Body of pancreas (tissue), 4 donors: ENCODE results near the gene FHAD1. TPM values are rescaled to one million over a fixed set of nuclear protein-coding genes. Genes with fewer than 3 reads are reported as not detected.
A peak's percentile ranks its signal among the peaks of the same experiment; 100 is the strongest.

Source experiments
- ATAC-seq: fragments of 150-250 bp; one replicate; pipeline ENCODE4 v1.9.1; 2016
- DNase-seq, 4 donors: peaks; one replicate each; pipeline ENCODE4 v3.0.0-alpha.2; 2019
- H3K27ac ChIP-seq, 4 donors: fragments of 200-600 bp; sonication (generic); 1 replicate in 3 of 4; 2 replicates in 1 of 4; pipeline versions ENCODE4 v1.5.1 to v1.6.1; 2016 to 2019; ENCODE audit warnings: mild to moderate bottlenecking in 1 of 4, mixed read lengths in 1 of 4, moderate library complexity in 1 of 4
- H3K27me3 ChIP-seq, 2 donors: fragments of 200-600 bp; sonication (generic); one replicate each; pipeline ENCODE4 v1.6.0; 2016; ENCODE audit warnings: mild to moderate bottlenecking in 1 of 2
- H3K36me3 ChIP-seq, 2 donors: fragments of 200-600 bp; sonication (generic); replicated peaks in 1 of 2; 2 replicates each; pipeline ENCODE4 v1.5.1; 2016; ENCODE audit warnings: low read depth in 2 of 2; ENCODE audit not compliant: insufficient read depth in 1 of 2
- H3K4me1 ChIP-seq: fragments of 200-600 bp; sonication (generic); one replicate; pipeline ENCODE4 v1.6.0; 2016
- H3K4me3 ChIP-seq, 2 donors: fragments of 200-600 bp; sonication (generic); 1 replicate in 1 of 2; 2 replicates in 1 of 2; pipeline ENCODE4 v1.5.1; 2016 to 2019
- H3K9me3 ChIP-seq, 3 donors: fragments of 200-600 bp; sonication (generic); 1 replicate in 2 of 3; 2 replicates in 1 of 3; pipeline ENCODE4 v1.5.1; 2016
- POLR2A ChIP-seq, 3 donors: fragments of 450-650 bp; IDR thresholded peaks; one replicate each; pipeline ENCODE4 v1.6.1; 2016; ENCODE audit warnings: antibody characterized with exemption in 3 of 3, mild to moderate bottlenecking in 2 of 3
- WGBS, 2 donors: methylation state at CpG; one replicate each; pipeline ENCODE4 v1.1.5; 2017; 5-methylcytosine and 5-hydroxymethylcytosine counted together
- intact Hi-C: fragments of 100-400 bp; cut with DNase I; formaldehyde crosslinking; loops from one replicate; pipeline ENCODE4 v1.15.1; 2023
- total RNA-seq, 2 donors: library from RNA; depleted of rRNA; stranded (reverse); fragments of >200 nt; gene quantifications; one replicate each; pipeline ENCODE4 v1.1.0, GENCODE V29; 2016
- TF ChIP-seq, protein P1 (sequence below), 7 experiments: fragments of 450-650 bp in 4 of 7; fragments of 200-600 bp in 3 of 7; sonication (generic) in 3 of 7; IDR thresholded peaks; one replicate each; pipeline ENCODE4 v1.5.1; 2016 to 2019; ENCODE audit warnings: antibody characterized with exemption in 7 of 7

The FHAD1 gene
- total RNA-seq, 2 donors from 2014 or later = 2.9 to 4.9 TPM

DNA sequence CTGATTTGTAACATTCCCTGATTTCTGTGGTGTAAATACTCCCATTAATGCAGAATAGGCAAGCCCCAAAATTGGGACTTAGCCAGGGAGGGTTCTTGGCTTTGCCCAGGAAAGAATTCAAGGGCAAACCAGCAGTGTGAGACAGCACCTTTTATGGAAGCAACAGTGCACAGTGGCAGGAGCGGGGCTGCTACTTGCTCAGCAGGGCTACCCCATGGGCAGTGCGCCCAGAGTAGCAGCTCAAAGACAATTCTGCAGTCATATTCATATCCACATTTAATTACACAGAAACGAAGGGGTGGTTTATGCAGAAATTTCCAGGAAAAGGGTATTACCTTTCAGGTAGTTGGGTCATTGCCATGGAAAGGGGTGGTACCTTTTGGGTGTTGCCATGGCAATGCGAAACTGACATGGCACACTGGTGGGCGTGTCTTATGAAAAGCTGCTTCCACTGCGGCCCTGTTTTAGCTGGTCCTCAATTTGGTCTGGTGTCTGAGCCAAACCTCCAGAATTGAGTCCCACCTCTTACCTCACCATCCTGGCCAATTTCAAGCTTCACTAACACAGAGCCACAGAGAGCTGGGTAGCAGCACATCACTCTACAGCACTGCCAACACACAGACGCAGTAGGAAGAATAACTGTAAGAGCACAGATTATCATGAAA is 35.9 kb downstream of the FHAD1 start:
- WGBS, 2 donors = 48 to 57% methylated on average over 7 of the region's 7 CpGs
- intact Hi-C loops = no loop called here
- ATAC-seq (peak; percentile 13), DNase-seq (peak; percentile 56 to 77 (median 65))
- peaks cover 49% of the 10 kb centered on the region for H3K4me1 ChIP-seq
- no peaks in the 10 kb centered on the region for H3K27me3 ChIP-seq
- H3K27ac ChIP-seq = peak overlapping the region in 3 of 4 donors; percentile 85 to 92 (median 90)
- H3K4me3 ChIP-seq = no peak overlapping the region
- H3K9me3 ChIP-seq = no peaks in the 10 kb centered on the region
- TF ChIP-seq POLR2A (IDR thresholded peaks at IDR 0.05) = no peak
- TF ChIP-seq, protein P1, sequence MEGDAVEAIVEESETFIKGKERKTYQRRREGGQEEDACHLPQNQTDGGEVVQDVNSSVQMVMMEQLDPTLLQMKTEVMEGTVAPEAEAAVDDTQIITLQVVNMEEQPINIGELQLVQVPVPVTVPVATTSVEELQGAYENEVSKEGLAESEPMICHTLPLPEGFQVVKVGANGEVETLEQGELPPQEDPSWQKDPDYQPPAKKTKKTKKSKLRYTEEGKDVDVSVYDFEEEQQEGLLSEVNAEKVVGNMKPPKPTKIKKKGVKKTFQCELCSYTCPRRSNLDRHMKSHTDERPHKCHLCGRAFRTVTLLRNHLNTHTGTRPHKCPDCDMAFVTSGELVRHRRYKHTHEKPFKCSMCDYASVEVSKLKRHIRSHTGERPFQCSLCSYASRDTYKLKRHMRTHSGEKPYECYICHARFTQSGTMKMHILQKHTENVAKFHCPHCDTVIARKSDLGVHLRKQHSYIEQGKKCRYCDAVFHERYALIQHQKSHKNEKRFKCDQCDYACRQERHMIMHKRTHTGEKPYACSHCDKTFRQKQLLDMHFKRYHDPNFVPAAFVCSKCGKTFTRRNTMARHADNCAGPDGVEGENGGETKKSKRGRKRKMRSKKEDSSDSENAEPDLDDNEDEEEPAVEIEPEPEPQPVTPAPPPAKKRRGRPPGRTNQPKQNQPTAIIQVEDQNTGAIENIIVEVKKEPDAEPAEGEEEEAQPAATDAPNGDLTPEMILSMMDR (IDR thresholded peaks at IDR 0.05) = no peak
- H3K36me3 ChIP-seq = no peaks in the 10 kb centered on the region

DNA sequence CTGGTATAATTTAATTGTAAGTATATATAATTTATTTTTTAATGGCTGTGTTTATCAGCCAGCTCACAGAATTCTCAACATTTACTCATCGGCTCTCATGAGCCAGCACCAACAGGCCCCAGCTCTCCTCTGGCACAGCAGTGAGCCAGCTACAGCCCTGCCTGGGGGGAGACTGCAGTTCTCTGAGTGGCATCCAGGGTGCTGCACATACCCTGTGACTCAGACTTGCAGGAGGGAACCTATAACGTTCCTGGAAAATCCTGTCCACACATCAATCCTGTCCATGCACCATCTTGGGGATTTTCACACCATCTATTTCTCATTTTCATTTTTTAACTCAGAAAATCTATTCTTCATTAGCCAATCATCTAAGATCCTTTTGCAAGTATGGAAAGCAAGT is 36.5 kb downstream of the FHAD1 start:
- no peaks in the 10 kb centered on the region for H3K36me3 ChIP-seq
- ATAC-seq (no peak), DNase-seq (peak in 2 of 4 donors; percentile 46 to 53)
- peaks cover 49% of the 10 kb centered on the region for H3K4me1 ChIP-seq
- H3K27ac ChIP-seq = peak overlapping the region in 3 of 4 donors; percentile 85 to 92 (median 90)
- no peak overlapping the region for H3K4me3 ChIP-seq
- WGBS, 2 donors = 35 to 55% methylated on average over 2 of the region's 2 CpGs
- intact Hi-C loops = no loop called here
- TF ChIP-seq, protein P1 (IDR thresholded peaks at IDR 0.05) = peak in 3 of 7 experiments; percentile 14 to 20 (median 15)
- TF ChIP-seq POLR2A (IDR thresholded peaks at IDR 0.05) = no peak
- H3K9me3 ChIP-seq = no peaks in the 10 kb centered on the region
- H3K27me3 ChIP-seq = no peaks in the 10 kb centered on the region

GRCh38 chr1:15286452-15286851 is 39.4 kb downstream of the FHAD1 start:
- H3K36me3 ChIP-seq = no peaks in the 10 kb centered on the region
- no peaks in the 10 kb centered on the region for H3K27me3 ChIP-seq
- TF ChIP-seq, protein P1 (IDR thresholded peaks at IDR 0.05) = no peak
- no peak for TF ChIP-seq POLR2A (IDR thresholded peaks at IDR 0.05)
- ATAC-seq (no peak), DNase-seq (no peak)
- H3K4me3 ChIP-seq = no peak overlapping the region
- intact Hi-C loops = no loop called here
- H3K27ac ChIP-seq = peak overlapping the region in 2 of 4 donors; percentile 90 to 92
- WGBS, 2 donors = 85 to 86% methylated on average over 4 of the region's 4 CpGs
- H3K9me3 ChIP-seq = no peaks in the 10 kb centered on the region
- peaks cover 49% of the 10 kb centered on the region for H3K4me1 ChIP-seq

- TF ChIP-seq, protein P1 (IDR thresholded peaks at IDR 0.05) = no peak
- TF ChIP-seq POLR2A (IDR thresholded peaks at IDR 0.05) = no peak
Observed at GRCh38 chr1:15287035-15287979, 40.3 kb downstream of the FHAD1 start.

More at GRCh38 chr1:15287035-15287979, 40.3 kb downstream of the FHAD1 start:
- H3K27me3 ChIP-seq = no peaks in the 10 kb centered on the region
- intact Hi-C loops = no loop called here
- WGBS, 2 donors = 66 to 77% methylated on average over 6 to 9 of the region's 9 CpGs
- ATAC-seq = no peak
- DNase-seq = no peak
- peaks cover 40% of the 10 kb centered on the region for H3K4me1 ChIP-seq
- H3K27ac ChIP-seq = no peak overlapping the region
- H3K9me3 ChIP-seq = no peaks in the 10 kb centered on the region
- no peaks in the 10 kb centered on the region for H3K36me3 ChIP-seq
- no peak overlapping the region for H3K4me3 ChIP-seq
